Stimulated activated CD8-positive, alpha-beta memory T cell treated with anti-CD3 and anti-CD28 coated beads, Interleukin-7, amount 100 ng/mL, for 24 hours (primary cell): ENCODE results near the gene IDE.
"Not testable (repeated sequence)": the region's sequence is repeated elsewhere in the genome, so short reads cannot be mapped to it uniquely, and the experiment has no call there.

ENCODE experiments used
- DNase-seq: peaks from one replicate; pipeline ENCODE4 v3.0.0-alpha.2; 2020; ENCODE audit warnings: low read depth

The IDE gene

DNA sequence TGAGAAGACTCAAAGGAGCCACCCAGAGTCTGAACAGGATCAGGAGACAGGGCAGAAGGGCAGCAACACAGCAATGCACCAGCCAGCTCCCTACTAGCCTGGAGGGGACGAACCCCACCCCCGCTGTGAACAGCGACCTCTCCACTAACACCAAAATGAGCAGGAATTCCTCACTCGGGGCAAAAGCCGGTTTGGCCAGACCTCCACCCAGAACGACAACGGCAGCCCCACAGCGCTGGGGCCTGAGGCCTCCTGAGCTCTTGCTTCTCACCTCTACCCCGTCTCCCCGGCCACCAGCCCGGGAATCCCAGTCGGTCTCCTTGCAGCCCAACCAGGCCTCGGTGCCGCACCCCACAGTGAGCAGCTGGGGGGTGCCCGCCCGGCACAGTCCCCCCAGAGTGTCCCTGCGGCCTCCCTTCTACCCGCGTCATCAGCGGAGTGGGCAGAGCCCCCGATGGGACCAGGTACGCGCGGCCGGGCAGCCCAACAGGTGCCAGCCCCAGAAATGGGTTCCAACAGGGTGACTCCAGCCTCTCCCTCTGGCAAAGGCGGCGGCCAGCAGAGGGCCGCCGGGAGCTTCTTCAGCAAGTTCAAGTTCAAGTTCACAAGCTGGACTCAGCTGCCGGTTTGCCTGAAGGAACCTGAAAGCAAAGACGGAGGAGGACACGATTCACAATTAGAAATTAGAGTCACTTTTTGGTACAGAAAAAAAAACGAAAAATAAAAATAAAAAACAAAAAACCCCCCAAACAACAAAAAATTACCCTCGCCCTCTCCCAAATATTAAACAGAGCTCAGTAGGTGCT, 153.9 kb downstream of the IDE start:
- no peak for DNase-seq

DNA sequence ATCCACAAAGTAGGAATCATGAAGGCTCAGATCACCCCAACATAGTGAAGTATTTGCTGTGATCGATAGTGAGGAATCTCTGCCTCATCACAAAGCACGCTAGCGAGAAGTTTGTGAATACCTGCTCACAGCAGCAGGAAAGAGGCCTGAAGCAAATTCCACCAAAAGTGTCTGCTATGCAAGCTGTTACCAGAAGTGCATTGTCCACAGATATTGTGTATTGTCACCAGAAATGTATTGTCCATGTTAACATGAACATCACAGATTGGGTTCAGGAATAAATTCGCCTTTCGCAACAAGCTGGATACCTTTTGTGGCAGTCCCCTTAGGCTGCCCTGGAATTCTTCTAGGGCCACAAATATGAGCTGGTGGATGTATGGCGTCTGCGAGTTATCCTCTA, 155.0 kb downstream of the IDE start:
- no peak for DNase-seq

DNA sequence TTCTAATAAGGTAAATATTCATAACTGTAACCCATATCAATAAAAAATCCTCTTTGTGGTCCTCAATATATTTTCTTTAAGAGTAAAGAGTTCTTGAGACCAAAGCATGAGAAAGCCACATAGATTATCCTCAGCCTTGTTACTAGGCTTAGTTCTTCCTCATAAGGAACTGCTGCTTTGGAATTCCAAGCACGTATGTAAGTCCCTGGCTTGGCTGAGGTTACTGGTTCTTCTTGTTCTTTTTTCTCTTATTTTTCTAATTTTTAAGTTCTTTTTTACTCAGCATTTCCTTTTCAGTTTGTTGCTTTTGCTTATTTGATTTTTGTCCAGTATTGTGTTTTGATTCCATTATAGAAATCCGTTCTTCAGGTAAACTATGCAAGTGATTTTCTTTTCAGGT, 155.7 kb downstream of the IDE start:
- no peak for DNase-seq

DNA sequence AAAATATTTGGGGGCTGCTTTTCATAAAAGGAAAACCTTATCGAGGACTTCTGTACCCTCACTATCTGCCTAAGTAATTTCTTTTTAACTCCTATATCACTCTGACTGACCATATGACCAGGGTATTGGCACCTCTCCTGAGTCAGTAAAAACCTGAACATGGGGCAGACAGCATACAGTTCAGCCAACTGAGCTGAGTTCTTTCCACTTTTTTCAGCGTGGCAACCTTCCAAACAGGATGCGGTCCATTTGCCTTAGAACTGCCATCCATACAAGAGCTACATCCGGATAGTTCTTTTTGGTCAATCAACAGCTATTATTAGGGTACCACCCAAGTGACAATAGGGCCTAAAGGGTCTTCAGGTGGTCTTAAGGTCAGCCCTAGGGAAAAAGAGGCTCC, 160.4 kb downstream of the IDE start:
- DNase-seq, result no peak

DNA sequence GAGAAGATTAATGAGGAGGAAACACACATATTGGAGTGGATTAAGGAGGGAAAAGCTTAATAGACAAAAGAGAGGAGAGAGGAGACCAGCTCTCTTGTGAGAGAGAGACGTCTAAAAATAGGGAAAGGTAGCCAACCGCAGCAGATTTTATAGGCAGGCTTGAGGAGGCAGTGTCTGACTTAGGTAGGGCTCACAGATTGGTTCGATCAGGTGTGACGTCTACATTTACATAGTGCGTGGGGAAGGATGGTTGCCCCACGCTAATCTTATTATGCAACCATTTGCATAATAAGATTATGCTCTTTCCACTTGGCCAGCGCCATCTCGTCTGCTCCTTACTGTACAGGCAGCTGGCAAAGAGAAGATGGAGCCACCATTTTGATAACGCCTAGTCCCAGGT, 160.9 kb downstream of the IDE start:
- DNase-seq, result no peak

DNA sequence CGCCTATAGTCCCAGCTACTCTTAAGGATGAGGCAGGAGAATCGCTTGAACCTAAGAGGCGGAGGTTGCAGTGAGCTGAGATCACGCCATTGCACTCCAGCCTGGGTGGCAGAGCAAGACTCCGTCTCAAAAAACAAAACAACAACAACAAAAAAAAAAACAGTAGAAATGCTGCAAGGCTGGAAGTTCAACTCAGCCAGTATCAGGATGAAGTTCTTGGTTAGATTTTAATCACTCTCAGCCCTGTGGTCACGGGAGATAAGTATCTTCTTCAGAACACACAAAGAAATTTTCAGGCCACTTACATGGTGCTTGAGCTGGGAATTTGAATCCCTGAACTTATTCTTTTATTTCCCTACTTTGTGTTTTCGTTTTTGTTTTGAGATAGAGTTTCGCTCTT, 162.5 kb downstream of the IDE start:
- no peak for DNase-seq

DNA sequence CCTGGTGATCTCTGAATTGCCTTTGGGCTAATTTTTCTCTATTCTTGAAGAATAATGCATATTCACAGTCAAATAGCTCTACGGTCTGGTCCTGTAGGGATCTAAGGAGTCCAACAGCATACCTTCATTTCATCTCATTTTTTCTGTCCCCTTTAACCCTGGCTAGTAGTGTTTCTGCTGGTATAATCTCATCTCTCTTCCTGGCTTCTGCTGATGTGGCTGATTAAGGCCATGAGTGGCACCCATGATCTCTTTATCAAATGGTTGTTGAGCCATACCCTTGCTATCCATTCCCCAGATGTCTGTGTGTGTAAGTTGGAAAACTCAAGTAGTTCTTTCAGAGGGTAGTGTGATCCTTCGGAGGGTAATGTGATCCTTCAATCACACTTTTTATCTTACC, 163.4 kb downstream of the IDE start:
- DNase-seq, result no peak

DNA sequence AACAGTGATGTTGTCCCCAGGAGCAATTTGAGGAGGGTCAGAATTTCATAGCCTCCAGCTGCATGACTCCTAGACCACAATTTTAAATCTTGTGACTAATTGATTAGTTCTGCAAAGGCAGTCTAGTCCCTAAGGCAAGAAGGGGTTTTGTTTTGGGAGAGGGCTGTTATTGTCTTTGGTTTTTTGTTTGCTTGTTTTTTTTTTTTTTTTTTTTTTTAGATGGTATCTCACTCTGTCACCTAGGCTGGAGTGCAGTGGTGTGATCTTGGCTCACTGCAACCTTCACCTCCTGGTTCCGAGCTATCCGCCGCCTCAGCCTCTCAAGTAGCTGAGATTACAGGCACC, 165.9 kb downstream of the IDE start:
- DNase-seq, result no peak

DNA sequence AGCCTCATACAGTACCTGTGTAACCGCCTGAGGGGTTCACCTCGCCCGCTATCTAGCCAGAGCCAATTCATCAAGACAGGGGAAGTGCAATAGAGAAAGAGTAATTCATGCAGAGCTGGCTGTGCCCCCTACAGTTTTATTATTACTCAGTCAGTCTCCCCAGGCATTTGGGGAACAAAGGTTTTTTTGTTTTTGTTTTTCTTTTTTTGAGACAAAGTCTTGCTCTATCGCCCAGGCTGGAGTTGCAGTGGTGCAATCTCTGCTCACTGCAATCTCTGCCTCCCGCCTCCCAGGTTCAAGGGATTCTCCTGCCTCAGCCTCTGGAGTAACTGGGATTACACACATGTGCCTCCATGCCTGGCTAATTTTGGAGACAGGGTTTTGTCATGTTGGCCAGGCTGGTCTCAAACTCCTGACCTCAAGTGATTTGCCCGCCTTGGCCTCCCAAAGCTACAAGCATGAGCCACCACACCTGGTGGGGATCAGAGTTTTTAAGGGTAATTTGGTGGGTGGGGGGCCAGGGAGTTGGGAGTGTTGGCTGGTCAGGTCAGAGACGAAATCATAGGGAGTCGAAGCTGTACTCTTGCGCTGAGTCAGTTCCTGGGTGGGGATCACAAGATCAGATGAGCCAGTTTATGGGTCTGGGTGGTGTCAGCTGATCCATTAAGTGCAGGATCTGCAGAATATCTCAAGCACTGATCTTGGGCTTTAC, 166.4 kb downstream of the IDE start:
- no peak for DNase-seq

DNA sequence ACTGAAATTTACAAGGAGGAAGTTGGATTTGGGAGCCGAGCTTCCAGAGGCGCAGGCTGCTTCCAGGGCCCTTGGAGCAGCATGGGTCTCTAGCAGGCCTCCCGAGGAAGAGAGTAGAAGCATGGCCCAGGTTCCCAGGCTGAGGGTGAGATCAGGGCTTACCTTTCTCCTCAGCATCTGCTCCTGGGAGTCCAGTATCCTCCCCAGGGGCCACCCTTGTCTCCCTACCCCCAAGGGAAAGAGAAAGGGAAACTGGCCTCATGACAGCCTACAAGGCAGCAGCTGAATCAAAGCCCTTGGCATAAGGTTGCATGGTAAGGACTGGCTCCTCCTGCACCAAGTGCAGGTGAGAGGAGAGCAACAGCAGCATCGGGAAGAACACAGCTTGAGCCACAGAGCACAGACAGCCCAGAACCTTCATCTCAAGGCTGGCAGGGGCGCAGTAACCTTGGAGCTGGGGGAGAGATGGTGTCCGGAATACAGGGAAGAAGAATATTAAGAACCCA, 168.4 kb downstream of the IDE start:
- DNase-seq, result no peak

DNA sequence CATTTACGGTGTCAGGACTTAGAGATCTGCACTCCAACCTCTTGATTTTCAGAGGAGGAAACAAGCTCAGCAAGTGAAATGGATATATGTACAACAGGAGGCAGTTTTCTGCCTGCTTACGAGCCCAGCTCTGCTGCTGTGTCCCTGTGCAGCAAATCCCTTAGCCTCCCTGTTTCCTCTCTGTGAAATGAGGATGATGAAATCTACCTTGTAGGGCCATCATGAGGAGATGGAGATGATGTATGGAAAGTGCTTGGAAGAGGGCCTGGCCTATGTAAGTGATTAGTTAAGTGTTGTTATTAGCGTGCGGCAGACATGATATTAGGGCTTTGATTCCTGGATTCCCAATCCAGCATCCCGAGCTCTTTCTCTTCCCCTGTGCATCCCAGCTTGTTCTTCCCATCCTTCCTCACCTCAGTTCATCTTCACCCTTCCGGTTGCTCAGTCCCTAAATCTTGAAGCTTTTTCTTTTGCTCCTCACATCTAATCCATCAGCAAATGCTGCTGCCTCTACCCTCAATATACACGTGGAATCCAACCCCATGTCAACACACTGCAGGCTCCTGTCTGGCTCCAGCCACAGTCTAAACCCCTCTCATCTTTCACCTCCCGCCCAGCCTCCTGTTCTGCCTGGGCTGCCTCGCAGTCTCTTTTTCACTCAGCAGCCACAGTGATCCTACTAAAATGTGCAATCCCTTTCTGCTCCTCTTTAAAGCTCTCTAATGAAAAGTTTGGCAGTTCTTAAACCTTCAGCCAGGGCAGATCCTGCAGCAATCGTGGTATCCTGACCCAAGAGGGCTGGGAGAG, 169.1 kb downstream of the IDE start:
- DNase-seq, result no peak

DNA sequence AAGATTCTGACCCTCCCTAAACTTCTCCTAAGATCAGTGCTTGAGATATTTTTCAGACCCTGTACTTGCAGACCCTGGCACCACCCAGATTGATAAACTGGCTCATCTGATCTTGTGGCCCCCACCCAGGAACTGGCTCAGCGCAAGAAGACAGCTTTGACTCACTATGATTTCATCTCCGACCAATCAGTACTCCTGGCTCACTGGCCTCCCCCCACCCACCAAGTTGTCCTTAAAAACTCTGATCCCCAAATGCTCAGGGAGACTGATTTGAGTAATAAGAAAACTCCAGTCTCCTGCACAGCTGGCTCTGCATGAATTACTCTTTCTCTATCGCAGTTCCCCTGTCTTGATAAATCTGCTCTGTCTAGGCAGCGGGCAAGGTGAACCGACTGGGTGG, 171.7 kb downstream of the IDE start:
- DNase-seq, result not testable (repeated sequence)
